Activated T-cell treated with anti-CD3 and anti-CD28 coated beads for 24 hours (primary cell): ENCODE data around the gene CDCA7.
"Not testable (repeated sequence)": the region's sequence is repeated elsewhere in the genome, so short reads cannot be mapped to it uniquely, and the experiment has no call there.

Experiments
- DNase-seq: peaks from one replicate; pipeline ENCODE4 v3.0.0-alpha.2; 2020; ENCODE audit warnings: low read depth

Gene CDCA7

DNA sequence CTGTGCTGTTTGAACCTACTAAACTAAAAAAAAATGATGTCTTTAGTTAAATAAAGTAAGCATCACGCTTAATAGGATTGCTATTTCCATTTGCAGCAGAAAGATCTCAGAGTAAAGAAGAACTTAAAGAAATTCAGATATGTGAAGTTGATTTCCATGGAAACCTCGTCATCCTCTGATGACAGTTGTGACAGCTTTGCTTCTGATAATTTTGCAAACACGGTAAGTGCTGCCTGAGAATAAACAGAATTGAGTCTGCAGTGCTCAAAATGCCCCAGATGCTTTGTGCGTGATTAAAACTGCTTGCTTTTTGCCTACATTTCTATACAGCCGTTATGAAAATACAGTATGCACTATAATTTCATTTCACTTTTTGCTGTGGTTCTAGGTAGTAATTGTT, 3.9 kb downstream of the CDCA7 start:
- no peak for DNase-seq

DNA sequence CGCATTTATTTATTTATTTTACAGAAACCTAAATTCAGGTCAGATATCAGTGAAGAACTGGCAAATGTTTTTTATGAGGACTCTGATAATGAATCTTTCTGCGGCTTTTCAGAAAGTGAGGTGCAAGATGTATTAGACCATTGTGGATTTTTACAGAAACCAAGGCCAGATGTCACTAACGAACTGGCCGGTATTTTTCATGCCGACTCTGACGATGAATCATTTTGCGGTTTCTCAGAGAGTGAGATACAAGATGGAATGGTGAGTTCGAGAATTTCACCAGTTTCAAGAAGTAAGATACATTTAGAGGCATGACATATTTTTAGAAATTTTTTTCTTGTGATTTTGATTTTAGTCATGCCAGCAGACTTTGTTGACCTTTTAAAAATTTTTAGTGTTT, 4.6 kb downstream of the CDCA7 start:
- no peak for DNase-seq

DNA sequence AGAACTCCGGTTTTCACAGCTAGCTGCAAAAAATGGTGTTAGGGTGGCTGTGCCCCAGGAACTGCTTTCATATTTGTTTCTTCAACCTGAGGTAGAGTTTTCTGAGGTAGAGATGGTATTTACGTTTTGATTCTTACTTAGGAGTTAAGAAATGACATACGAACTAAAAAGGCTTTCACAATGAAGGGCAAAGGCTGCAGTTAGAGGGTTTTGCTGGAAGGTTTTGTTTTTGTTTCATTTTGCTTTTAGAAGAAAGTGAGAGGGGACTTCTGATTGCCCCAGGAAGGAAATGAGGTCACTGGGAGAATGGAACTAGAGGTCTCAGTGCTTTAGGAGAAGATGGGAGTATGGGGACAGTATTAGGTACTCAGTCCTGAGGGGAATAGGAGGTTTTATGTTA, 15.5 kb downstream of the CDCA7 start:
- DNase-seq = no peak

DNA sequence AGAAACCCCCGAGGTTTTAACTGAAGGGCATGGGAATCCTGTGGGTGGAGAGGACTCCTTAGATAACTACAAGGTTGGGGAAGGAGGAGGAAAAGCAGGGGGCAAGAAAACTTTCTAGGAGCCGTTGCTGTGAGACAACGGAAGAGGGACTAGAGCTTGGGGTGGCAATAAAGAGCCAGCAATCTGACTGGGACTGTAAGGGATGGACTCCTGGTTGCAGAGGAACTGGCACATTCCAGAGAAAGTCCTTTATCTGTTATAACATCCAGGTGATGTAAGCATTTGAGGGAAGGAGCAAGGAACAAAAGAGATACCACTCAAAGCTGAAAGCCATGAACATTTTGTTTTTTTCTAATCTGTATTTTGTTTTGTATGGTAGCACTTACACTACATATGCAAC, 16.4 kb downstream of the CDCA7 start:
- DNase-seq = no peak

DNA sequence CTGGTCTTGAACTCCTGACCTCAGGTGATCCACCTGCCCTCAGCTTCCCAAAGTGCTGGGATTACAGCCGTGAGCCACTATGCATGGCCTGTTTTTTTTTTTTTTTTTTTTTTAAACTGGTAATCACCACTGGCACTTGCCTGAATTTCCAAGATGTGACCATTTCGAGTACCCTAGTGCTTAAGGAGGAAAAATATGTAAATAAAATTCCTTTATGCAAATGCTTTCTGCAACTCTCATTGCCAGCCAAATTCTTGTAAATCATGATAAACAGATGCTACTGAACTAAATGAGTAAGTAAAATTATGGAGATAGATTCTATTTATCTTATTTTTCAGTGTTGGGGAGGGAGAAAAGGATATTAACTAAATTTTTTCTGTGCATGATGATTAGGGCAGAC, 18.6 kb downstream of the CDCA7 start:
- no peak for DNase-seq

DNA sequence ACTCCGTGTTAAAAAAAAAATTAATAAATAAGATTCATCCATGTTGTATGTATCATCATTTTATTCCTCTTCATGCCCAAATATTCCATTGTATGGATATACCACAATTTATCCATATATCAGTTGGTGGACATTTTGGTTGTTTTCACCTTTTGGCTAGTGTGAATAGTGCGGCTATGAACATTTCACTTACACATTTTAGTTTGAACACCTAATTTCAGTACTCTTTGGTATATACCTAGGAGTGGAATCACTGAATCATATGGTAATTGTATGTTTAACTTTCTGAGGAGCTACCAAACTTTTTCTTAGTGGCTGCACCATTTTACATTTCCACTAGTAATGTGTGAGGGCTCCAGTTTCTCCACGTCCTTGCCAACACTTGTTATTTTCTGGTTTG, 20.0 kb downstream of the CDCA7 start:
- no peak for DNase-seq

- not testable (repeated sequence) for DNase-seq
Observed at GRCh38 chr2:173385534-173385933, 30.9 kb downstream of the CDCA7 start.

GRCh38 chr2:173386021-173386737, 31.5 kb downstream of the CDCA7 start:
- no peak for DNase-seq

GRCh38 chr2:173386738-173387065, 32.0 kb downstream of the CDCA7 start:
- DNase-seq = no peak

GRCh38 chr2:173387079-173387478, 32.4 kb downstream of the CDCA7 start:
- DNase-seq = no peak

GRCh38 chr2:173387660-173388059, 33.0 kb downstream of the CDCA7 start:
- DNase-seq = no peak

DNA sequence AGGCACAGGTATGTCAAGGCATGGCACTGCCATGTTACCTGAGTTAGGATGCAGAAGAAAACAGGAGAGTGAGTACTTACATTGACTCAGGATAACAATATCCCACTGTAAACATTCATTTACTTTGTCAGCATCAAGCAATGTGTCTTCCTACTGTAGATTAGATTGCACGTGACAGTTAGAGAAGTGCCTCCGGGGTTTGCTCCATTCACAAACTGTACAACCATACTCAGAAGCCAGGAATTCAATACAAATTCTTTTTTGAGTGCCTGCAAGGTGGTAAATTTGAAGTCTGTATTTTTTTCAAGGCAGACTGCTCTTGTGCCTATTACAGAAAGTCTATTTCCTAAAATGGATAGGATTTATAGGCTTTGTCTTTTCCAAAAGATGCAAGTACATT, 34.1 kb downstream of the CDCA7 start:
- no peak for DNase-seq

GRCh38 chr2:173390036-173390435, 35.4 kb downstream of the CDCA7 start:
- DNase-seq = no peak

DNA sequence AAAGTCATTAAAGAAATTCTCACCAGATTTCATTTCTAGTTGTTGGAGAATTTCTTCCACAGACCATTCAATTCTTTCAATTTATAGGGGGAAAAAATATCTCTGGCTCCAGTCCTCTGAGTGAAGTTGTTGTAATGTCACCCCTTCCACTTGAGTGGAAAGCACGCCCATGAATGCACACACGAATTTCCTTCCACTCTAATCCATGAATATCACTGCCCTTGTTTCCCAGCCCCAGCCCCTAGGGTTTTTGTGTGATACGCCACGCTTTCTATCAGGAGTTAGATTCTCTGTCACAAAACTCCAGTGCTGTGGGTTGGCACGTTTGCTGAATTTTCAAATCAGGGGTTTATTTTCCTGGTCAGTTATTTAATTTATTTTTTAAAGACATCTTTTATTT, 38.1 kb downstream of the CDCA7 start:
- no peak for DNase-seq

- DNase-seq = no peak
Observed at GRCh38 chr2:173393186-173393585, 38.5 kb downstream of the CDCA7 start.

DNA sequence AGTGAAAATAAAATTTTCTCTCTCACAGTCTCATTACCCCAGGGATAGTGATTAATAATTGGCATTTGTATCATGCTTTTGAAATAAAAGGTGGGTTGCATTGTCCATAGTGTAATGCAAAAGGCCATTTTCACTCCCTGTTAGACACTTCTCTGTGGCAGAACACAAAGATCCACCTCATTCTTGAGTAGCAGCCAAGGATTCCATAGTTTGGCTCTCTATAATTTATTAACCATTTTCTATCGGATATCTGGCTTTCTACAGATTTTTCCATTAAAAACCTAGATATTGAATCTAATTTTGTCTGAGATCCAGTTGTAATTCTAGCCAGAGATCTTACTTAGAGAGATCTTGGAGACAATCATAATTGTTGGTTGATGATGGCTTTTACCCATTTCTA, 39.0 kb downstream of the CDCA7 start:
- DNase-seq = no peak

DNA sequence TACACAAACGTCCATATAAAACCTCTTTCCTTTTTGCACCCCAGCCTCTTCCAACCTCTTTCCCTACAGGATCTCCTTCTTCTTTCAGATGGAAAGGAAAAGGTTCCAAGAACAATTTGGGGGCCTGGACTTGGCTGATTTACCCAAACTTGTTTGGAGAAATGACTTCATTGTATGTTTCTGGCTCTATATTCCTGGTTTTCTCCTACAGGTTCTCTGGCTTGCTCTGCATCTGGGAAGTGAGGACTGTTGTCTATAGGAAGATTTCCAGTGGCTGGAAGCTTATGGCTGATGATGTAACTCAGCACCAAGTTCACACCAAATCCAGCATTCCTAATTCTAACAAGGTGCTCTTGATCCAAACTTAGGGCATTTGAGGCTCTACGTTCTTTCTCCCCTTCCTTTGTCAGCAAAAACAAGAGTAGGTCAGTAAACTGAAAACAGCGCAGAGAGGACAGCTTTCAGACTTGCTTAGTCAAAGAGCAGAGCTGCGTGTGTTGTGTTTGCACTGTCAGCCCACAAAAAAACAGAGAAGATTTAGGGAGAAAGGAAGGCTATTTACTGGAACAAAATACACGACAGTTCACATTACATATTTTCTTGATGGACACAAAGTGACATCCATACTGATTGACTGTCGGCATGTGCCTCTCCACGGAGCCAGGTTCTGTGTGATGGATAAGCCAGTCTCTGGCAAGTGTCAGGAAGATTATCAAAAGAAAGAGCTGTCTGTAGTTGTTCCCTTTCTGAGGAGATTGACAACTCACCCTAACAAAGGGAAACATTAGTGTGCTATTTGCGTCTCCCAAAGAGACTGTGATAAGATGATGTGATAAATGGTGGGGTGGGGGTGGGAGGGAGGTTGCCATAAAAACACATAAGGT, 39.7 kb downstream of the CDCA7 start:
- no peak for DNase-seq

DNA sequence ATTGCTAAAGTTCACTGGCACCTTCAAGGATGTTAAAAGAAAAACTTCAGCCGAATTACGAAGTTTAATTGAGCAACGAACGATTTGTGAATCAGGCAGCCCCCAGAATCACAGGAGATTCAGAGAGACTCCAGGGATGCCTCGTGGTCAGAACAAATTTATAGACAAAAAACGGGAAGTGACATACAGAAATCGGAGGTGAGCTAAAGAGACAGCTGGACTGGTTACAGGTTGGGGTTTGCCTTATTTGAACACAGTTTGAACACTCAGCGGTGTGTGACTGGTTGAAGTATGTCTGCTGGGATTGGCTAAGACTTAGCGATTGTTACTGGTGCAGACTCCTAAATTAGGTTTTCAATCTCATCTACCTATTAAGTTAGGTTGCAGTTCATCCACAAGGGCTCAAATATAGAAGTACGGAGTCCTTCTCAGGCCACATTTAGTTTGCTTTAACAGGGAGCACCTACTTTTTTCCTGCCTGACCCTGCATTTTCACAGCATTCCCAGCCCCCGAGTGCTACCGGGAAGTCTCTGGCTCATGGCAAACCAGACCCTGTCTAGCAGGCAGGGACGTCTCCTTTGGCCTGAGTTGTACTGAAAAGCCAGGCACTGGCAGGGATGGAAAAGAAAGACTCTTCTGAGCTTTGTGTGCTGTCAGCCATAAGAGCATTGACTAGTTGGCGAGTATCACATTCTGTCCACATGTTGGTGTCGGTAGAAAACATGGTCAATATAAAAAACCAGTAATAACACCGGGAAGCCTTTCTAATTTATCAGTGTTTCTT, 41.1 kb downstream of the CDCA7 start:
- DNase-seq = no peak

DNA sequence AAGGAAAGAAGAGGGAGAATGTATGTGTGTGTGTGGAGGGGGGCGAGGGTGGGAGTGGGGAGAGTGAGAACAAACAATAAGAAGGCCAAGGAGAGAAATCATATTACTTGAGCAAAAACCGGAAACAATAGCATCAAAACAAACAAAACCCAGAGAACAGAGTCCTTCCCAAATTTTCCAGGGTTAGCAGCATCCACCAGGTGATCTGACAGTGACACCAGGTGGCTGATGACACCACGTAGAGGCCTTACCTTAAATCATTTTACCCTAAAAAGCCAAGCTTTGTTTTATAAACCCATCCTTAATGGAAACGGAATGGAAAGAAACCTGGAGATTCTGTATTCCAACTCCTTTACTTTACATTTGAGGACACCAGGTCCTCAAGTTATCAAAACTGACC, 42.9 kb downstream of the CDCA7 start:
- DNase-seq = no peak

- DNase-seq = no peak
Observed at GRCh38 chr2:173399229-173399628, 44.6 kb downstream of the CDCA7 start.

DNA sequence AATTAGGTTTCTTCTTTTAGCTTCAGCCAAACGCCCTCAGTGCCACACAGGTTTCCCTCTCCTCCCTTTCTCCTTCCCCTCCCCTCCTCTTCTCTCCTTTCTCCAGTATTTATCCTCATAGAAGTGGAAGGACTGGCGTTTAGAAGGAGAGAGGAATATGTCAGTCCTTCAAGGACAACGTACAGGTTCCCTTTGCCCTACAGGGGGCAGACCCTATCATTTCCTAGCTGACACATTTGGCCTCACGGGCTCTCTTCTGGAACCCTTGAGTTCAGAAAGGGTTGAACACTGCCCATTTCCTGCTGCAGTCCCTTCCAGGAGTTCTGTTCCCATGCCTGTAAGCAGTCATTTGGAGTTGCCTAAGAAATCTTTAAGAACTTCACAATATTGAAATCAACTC, 46.1 kb downstream of the CDCA7 start:
- DNase-seq = no peak

GRCh38 chr2:173401716-173402326, 47.1 kb downstream of the CDCA7 start:
- DNase-seq = no peak
